Measurements from ENCODE around the gene NRG3.

DNA sequence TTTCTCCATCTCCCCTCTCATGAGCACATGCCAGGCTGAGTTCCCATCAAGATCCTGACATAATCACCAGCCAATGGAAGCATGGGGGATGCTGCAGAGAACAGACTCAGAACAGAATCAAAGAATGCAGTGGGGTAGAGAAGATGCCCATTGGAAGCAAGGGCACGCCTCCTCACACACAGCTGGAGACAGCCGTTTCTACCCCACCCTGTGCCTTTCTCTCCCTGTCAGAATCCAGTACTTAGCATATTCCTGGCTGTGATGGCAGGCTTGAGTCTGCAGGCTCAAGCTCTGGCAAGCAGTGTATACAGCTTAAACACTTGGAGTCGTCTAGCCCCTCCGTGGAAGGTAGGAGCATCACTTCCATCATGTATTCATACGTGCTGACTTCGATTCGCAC, 867.9 kb downstream of the NRG3 start:
- TF ChIP-seq, protein P1, sequence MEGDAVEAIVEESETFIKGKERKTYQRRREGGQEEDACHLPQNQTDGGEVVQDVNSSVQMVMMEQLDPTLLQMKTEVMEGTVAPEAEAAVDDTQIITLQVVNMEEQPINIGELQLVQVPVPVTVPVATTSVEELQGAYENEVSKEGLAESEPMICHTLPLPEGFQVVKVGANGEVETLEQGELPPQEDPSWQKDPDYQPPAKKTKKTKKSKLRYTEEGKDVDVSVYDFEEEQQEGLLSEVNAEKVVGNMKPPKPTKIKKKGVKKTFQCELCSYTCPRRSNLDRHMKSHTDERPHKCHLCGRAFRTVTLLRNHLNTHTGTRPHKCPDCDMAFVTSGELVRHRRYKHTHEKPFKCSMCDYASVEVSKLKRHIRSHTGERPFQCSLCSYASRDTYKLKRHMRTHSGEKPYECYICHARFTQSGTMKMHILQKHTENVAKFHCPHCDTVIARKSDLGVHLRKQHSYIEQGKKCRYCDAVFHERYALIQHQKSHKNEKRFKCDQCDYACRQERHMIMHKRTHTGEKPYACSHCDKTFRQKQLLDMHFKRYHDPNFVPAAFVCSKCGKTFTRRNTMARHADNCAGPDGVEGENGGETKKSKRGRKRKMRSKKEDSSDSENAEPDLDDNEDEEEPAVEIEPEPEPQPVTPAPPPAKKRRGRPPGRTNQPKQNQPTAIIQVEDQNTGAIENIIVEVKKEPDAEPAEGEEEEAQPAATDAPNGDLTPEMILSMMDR (IDR thresholded peaks at IDR 0.05; ENCODE audit: low read depth, low read length, poor library complexity, severe bottlenecking), result no peak
- no peak for TF ChIP-seq EZH2phosphoT487 (IDR thresholded peaks at IDR 0.05; ENCODE audit: borderline replicate concordance, low read length)

All from DOHH2 (cell line).